Activated CD4-positive, alpha-beta T cell treated with anti-CD3 and anti-CD28 coated beads, Interleukin-10, Interleukin-2, amounts not matched to agents 100 ng/mL and 50 ng/mL, durations not matched to agents 16 hours and 8 hours (primary cell): Measurements from ENCODE around the gene MAEA.

Experiments used
- DNase-seq: peaks from one replicate; pipeline ENCODE4 v3.0.0-alpha.2; 2020

The MAEA gene

GRCh38 chr4:1289207-1290164 is at the start of gene MAEA:
MAEA (plus strand) TSS chr4:1289891; CDS start chr4:1289914, 23 bp downstream.
- peak; percentile 99 for DNase-seq

- no peak for DNase-seq
Measured at GRCh38 chr4:1239950-1240307, 49.8 kb upstream of the MAEA start.

GRCh38 chr4:1240721-1241465 is 48.8 kb upstream of the MAEA start:
- no peak for DNase-seq

- no peak for DNase-seq
Measured at GRCh38 chr4:1241466-1241935, 48.2 kb upstream of the MAEA start.

GRCh38 chr4:1241936-1242505 is 47.7 kb upstream of the MAEA start:
- DNase-seq, result no peak

GRCh38 chr4:1242506-1243450 is 46.9 kb upstream of the MAEA start:
- no peak for DNase-seq

GRCh38 chr4:1243451-1244080 is 46.1 kb upstream of the MAEA start:
- DNase-seq, result no peak

- no peak for DNase-seq
Measured at GRCh38 chr4:1244081-1244977, 45.4 kb upstream of the MAEA start.

- DNase-seq, result no peak
Measured at GRCh38 chr4:1244978-1245471, 44.7 kb upstream of the MAEA start.

- DNase-seq, result no peak
Measured at GRCh38 chr4:1245481-1246051, 44.1 kb upstream of the MAEA start.

- DNase-seq, result peak; percentile 38
Measured at GRCh38 chr4:1246111-1246881, 43.4 kb upstream of the MAEA start.

- DNase-seq, result peak; percentile 41
Measured at GRCh38 chr4:1246901-1247863, 42.5 kb upstream of the MAEA start.

GRCh38 chr4:1247864-1248244 is 41.8 kb upstream of the MAEA start:
- DNase-seq, result no peak

GRCh38 chr4:1248245-1249147 is 41.2 kb upstream of the MAEA start, which contains the start of gene CTBP1:
CTBP1 (minus strand) TSS chr4:1249130; CDS start chr4:1241331, 7,799 bp downstream.
- DNase-seq, result peak; percentile 89

GRCh38 chr4:1249148-1249730 is 40.5 kb upstream of the MAEA start:
- DNase-seq, result peak; percentile 87

GRCh38 chr4:1249731-1250526 is 39.8 kb upstream of the MAEA start:
- DNase-seq, result peak; percentile 47
